GM12891 (cell line): Measurements from ENCODE around the gene SLC6A4.

Experiments
- PAX5 ChIP-seq: IDR thresholded peaks from 2 replicates; pipeline ENCODE4 v1.6.1; 2011; ENCODE audit warnings: low read length, moderate library complexity, mild to moderate bottlenecking; ENCODE audit not compliant: insufficient read depth, severe bottlenecking
- POLR2A ChIP-seq: IDR thresholded peaks from 2 replicates; pipeline ENCODE4 v1.6.1; 2011; ENCODE audit warnings: low read depth, low read length, control low read depth
- POLR2AphosphoS5 ChIP-seq: IDR thresholded peaks from 2 replicates; pipeline ENCODE4 v1.6.1; 2011; ENCODE audit warnings: low read depth, low read length, control low read depth
- POU2F2 ChIP-seq: IDR thresholded peaks from 2 replicates; pipeline ENCODE4 v1.6.1; 2011; ENCODE audit warnings: low read depth, mild to moderate bottlenecking, control low read depth, low read length, moderate library complexity
- TAF1 ChIP-seq: IDR thresholded peaks from 2 replicates; pipeline ENCODE4 v1.6.1; 2011; ENCODE audit warnings: low read depth, low read length, control low read depth

GRCh38 chr17:30221346-30221745 lies 14.2 kb downstream of the SLC6A4 start:
- TF ChIP-seq PAX5 (no peak), TAF1 (no peak), POLR2AphosphoS5 (no peak), POLR2A (no peak), POU2F2 (no peak)
